ENCODE measurements around the gene TINAGL1. TPM values are rescaled to one million over a fixed set of nuclear protein-coding genes. Genes with fewer than 3 reads are reported as not detected.

Gene TINAGL1
- total RNA-seq, 2 experiments from 2014 or later: not detected

DNA sequence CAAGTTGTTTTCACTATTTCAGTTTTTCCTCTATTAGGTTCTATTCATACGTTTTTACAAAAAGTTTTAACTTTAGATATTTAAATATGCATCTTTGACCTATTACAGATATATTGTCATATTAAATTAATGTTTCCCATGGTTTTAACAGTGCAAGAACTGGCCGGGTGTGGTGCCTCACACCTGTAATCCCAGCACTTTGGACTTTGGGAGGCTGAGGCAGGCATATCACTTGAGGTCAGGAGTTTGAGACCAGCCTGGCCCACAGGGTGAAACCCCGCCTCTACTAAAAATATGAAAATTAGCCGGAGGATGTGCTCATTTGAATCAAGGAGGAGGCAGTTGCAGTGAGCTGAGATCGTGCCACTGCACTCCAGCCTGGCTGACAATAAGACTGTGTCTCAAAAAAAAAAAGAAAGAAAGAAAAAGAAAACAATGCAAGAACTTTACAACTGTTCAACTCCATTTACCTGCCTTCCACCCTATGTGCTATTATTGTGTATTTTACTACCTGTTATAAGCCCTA, 19.8 kb upstream of the TINAGL1 start:
- no peaks in the 10 kb centered on the region for H3K36me3 Mint-ChIP-seq (ENCODE audit: low read depth)
- H3K9me3 Mint-ChIP-seq: no peaks in the 10 kb centered on the region
- DNase-seq (no peak), ATAC-seq (no peak)
- H3K27me3 Mint-ChIP-seq: peaks cover 9% of the 10 kb centered on the region
- TF ChIP-seq, protein P1, sequence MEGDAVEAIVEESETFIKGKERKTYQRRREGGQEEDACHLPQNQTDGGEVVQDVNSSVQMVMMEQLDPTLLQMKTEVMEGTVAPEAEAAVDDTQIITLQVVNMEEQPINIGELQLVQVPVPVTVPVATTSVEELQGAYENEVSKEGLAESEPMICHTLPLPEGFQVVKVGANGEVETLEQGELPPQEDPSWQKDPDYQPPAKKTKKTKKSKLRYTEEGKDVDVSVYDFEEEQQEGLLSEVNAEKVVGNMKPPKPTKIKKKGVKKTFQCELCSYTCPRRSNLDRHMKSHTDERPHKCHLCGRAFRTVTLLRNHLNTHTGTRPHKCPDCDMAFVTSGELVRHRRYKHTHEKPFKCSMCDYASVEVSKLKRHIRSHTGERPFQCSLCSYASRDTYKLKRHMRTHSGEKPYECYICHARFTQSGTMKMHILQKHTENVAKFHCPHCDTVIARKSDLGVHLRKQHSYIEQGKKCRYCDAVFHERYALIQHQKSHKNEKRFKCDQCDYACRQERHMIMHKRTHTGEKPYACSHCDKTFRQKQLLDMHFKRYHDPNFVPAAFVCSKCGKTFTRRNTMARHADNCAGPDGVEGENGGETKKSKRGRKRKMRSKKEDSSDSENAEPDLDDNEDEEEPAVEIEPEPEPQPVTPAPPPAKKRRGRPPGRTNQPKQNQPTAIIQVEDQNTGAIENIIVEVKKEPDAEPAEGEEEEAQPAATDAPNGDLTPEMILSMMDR (IDR thresholded peaks at IDR 0.05): no peak
- no peaks in the 10 kb centered on the region for H3K4me1 Mint-ChIP-seq (ENCODE audit: low read depth)
- H3K4me3 Mint-ChIP-seq: no peak overlapping the region
- ChIA-PET POLR2A (no interaction called here), CTCF (interaction anchor here (0.8 to 1.3 kb wide), 2 partner anchors 62 to 135 kb away, joined by 3 to 5 read pairs; no protein-coding TSS in a partner anchor)
- intact Hi-C loops (cut with micrococcal nuclease): no loop called here
- H3K27ac Mint-ChIP-seq: no peak overlapping the region

DNA sequence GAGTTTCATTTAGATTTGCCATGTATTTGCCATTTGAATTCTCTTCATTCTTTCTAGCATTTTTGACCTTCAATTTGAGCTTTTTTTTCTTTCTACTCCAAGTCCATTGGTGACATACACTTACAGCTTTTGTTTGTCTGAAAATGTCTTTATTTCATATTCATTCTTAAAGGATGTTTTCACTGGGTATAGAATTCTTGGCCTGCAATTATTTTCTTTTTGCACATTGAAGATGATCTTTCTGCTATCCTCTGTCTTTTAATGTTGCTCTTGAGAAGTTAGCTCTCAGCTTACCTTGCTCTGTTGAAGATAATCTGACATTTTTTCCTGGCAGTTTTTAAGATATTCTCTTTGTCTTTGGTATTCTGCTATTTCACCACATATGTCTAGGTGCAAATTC, 16.6 kb upstream of the TINAGL1 start:
- DNase-seq (no peak), ATAC-seq (no peak)
- Mint-ChIP-seq H3K27me3 (peaks cover 10% of the 10 kb centered on the region), H3K9me3 (no peaks in the 10 kb centered on the region), H3K27ac (no peak overlapping the region), H3K36me3 (ENCODE audit: low read depth) (no peaks in the 10 kb centered on the region), H3K4me3 (no peak overlapping the region), H3K4me1 (ENCODE audit: low read depth) (no peaks in the 10 kb centered on the region)
- TF ChIP-seq, protein P1 (IDR thresholded peaks at IDR 0.05): no peak
- intact Hi-C loops (cut with micrococcal nuclease): loop anchor here (5.0 kb wide), 2 partner anchors 58 to 228 kb away; partner anchors contain the start of gene HCRTR1
- ChIA-PET POLR2A (no interaction called here), CTCF (interaction anchor here (1.5 kb wide), 1 partner anchor 11 kb away, joined by 5 read pairs; no protein-coding TSS in a partner anchor)

DNA sequence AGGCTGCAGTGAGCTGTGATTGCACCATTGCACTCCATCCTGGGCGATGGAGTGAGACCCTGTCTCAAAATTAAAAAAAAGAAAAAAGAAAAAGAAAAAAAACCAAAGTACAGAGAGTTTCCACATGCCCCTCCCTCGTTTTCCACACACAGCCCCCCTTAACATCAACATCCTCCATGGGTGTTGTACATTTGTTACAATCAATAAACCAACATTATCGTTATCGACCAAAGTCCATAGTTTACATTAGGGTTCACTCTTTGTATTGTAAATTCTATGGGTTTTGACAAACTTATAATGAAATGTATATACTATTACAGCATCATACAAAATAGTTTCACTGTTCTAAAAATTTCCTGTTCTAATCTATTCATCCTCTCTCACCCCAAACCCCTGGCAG, 15.9 kb upstream of the TINAGL1 start:
- Mint-ChIP-seq H3K4me3 (no peak overlapping the region), H3K4me1 (ENCODE audit: low read depth) (no peaks in the 10 kb centered on the region), H3K27ac (no peak overlapping the region), H3K36me3 (ENCODE audit: low read depth) (no peaks in the 10 kb centered on the region), H3K27me3 (peaks cover 10% of the 10 kb centered on the region), H3K9me3 (no peaks in the 10 kb centered on the region)
- ATAC-seq (no peak), DNase-seq (no peak)
- intact Hi-C loops (cut with micrococcal nuclease): loop anchor here (5.0 kb wide), 2 partner anchors 57 to 227 kb away; partner anchors contain the start of gene HCRTR1
- ChIA-PET CTCF (interaction anchor here (1.0 to 1.5 kb wide), 2 partner anchors 11 to 229 kb away, joined by 4 to 5 read pairs; no protein-coding TSS in a partner anchor), POLR2A (no interaction called here)
- TF ChIP-seq, protein P1 (IDR thresholded peaks at IDR 0.05): no peak

DNA sequence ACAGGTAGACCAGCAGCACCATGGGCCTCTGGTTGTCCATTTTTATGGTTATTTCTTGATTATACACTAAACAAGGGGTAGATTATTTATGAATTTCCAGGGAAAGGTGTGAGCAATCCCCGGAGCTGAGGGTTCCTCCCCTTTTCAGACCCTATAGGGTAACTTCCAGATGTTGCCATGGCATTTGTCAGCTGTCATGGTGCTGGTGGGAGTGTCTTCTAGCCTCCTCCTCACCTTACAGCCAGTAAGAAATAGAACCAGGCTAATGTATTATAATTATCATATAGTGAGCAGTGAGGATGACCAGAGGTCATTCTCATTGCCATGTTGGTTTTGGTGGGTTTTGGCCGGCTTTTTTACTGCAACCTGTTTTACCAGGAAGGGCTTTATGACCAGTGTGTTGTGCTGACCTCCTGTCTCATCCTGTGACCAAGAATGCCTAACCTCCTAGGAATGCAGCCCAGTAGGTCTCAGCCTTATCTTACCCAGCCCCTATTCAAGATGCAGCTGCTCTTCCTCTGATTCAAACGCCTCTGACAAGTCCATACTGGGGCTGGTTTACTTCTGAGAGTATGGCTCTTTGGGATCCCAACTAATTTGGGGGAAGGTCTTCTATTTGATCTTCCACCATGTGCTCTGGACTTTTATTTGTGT, 13.5 kb upstream of the TINAGL1 start:
- CTCF ChIA-PET: interaction anchor here (0.6 to 3.2 kb wide), 16 partner anchors 25 to 227 kb away, joined by 3 to 19 read pairs (median 4); partner anchors contain the start of gene HCRTR1
- H3K27me3 Mint-ChIP-seq: peaks cover 10% of the 10 kb centered on the region
- no peak for DNase-seq
- no peaks in the 10 kb centered on the region for H3K4me1 Mint-ChIP-seq (ENCODE audit: low read depth)
- intact Hi-C loops (cut with micrococcal nuclease): loop anchor here (5.0 kb wide), 2 partner anchors 54 to 224 kb away; partner anchors contain the start of gene HCRTR1
- H3K9me3 Mint-ChIP-seq: no peaks in the 10 kb centered on the region
- no peak overlapping the region for H3K27ac Mint-ChIP-seq
- POLR2A ChIA-PET: no interaction called here
- H3K36me3 Mint-ChIP-seq (ENCODE audit: low read depth): no peaks in the 10 kb centered on the region
- H3K4me3 Mint-ChIP-seq: no peak overlapping the region
- TF ChIP-seq, protein P1 (IDR thresholded peaks at IDR 0.05): no peak
- no peak for ATAC-seq

DNA sequence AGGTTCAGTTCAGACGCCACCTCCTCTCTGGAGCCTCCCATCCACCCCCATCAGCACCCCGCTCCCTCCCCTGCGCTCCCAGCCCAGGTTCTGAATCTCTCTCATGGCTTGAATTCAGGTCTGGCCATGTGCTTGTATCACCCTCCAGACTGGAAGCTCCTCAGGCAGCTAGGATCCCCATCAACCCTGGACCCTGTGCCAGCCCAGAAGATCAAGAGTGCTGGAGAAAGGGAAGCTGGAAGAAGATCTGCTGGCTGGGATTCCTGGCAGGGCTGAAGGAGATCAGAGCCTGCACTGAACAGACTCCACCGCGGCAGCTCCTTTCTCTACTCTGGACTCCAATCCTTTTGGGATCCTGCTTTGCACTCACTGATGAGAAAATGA, 11.7 kb upstream of the TINAGL1 start:
- TF ChIP-seq, protein P1 (IDR thresholded peaks at IDR 0.05): no peak
- Mint-ChIP-seq H3K36me3 (ENCODE audit: low read depth) (no peaks in the 10 kb centered on the region), H3K9me3 (no peaks in the 10 kb centered on the region), H3K27me3 (peaks cover 6% of the 10 kb centered on the region), H3K4me1 (ENCODE audit: low read depth) (no peaks in the 10 kb centered on the region), H3K27ac (no peak overlapping the region), H3K4me3 (no peak overlapping the region)
- intact Hi-C loops (cut with micrococcal nuclease): loop anchor here (5.0 kb wide), 2 partner anchors 53 to 223 kb away; partner anchors contain the start of gene HCRTR1
- no peak for ATAC-seq
- DNase-seq: no peak
- POLR2A ChIA-PET: no interaction called here
- CTCF ChIA-PET: interaction anchor here (0.8 to 3.2 kb wide), 11 partner anchors 16 to 183 kb away, joined by 3 to 19 read pairs (median 4); no protein-coding TSS in a partner anchor
